Transverse colon (tissue), 4 donors: ENCODE measurements around the gene DENND6B. TPM values are rescaled to one million over a fixed set of nuclear protein-coding genes. Genes with fewer than 3 reads are reported as not detected.

Source experiments
- DNase-seq: peaks from one replicate; pipeline ENCODE4 v3.0.0-alpha.2; 2019
- H3K27ac ChIP-seq, 4 donors: fragments of 200-600 bp; sonication (generic); 2 replicates each; pipeline ENCODE4 v1.5.1; 2016 to 2018; ENCODE audit warnings: inconsistent platforms in 4 of 4
- H3K27me3 ChIP-seq: fragments of 200-600 bp; sonication (generic); 2 replicates; pipeline ENCODE4 v1.5.1; 2017; ENCODE audit warnings: inconsistent platforms
- H3K36me3 ChIP-seq, 4 donors: fragments of 200-600 bp; sonication (generic); 2 replicates each; pipeline ENCODE4 v1.5.1; 2017 to 2019; ENCODE audit warnings: inconsistent platforms in 4 of 4
- H3K4me1 ChIP-seq, 4 donors: fragments of 200-600 bp; sonication (generic); 2 replicates each; pipeline ENCODE4 v1.5.1; 2017 to 2020; ENCODE audit warnings: inconsistent platforms in 4 of 4
- H3K4me3 ChIP-seq, 4 donors: fragments of 200-600 bp; sonication (generic); 1 replicate in 1 of 4; 2 replicates in 3 of 4; pipeline versions ENCODE4 v1.5.1 to v1.6.1; 2017 to 2019; ENCODE audit warnings: inconsistent platforms in 4 of 4
- H3K9me3 ChIP-seq, 2 donors: fragments of 200-600 bp; sonication (generic); 2 replicates each; pipeline ENCODE4 v1.5.1; 2017 to 2019; ENCODE audit warnings: inconsistent platforms in 2 of 2
- CTCF ChIP-seq, 5 experiments: fragments of 200-600 bp in 3 of 5; fragments of 450-650 bp in 2 of 5; sonication (generic) in 3 of 5; IDR thresholded peaks; 1 replicate in 2 of 5; 2 replicates in 3 of 5; pipeline ENCODE4 v1.5.1; 2016 to 2017; ENCODE audit warnings: antibody characterized with exemption in 5 of 5, inconsistent platforms in 3 of 5, mild to moderate bottlenecking in 2 of 5, moderate library complexity in 1 of 5
- EP300 ChIP-seq: sonication (generic); formaldehyde crosslinking; IDR thresholded peaks from one replicate; pipeline ENCODE4 v1.6.1; 2017; ENCODE audit warnings: antibody characterized with exemption, low read depth
- POLR2A ChIP-seq: fragments of 450-650 bp; IDR thresholded peaks from one replicate; pipeline ENCODE4 v1.6.1; 2016; ENCODE audit warnings: antibody characterized with exemption, mild to moderate bottlenecking, moderate library complexity
- POLR2AphosphoS5 ChIP-seq, 3 donors: sonication (generic); formaldehyde crosslinking; IDR thresholded peaks; one replicate each; pipeline ENCODE4 v1.6.1; 2016; ENCODE audit warnings: antibody characterized with exemption in 3 of 3
- WGBS, 2 donors: methylation state at CpG; one replicate each; pipeline ENCODE4 v1.1.5; 2018; ENCODE audit warnings: low coverage in 1 of 2; 5-methylcytosine and 5-hydroxymethylcytosine counted together
- in situ Hi-C, 4 donors: fragments of 200-750 bp; cut with MboI; loops; one replicate each; pipeline versions ENCODE4 v1.15.0 to v1.15.1; 2017; ENCODE audit warnings: low sequenced_read_pairs in 3 of 4, low pct_ligation_motif_present in 1 of 4, low pct_unique_long_range_greater_than_20kb in 1 of 4
- intact Hi-C: fragments of 100-400 bp; cut with DNase I; formaldehyde crosslinking; loops from one replicate; pipeline ENCODE4 v1.15.1; 2023; ENCODE audit warnings: low total_unique reads
- total RNA-seq, 4 donors: library from RNA; depleted of rRNA; stranded (reverse); fragments of >200 nt; gene quantifications; one replicate each; pipeline ENCODE4 v1.1.0, GENCODE V29; 2016

DENND6B gene
- total RNA-seq, 4 donors from 2014 or later, result 3.2 to 22.7 (median 8.3) TPM

GRCh38 chr22:50303848-50304527 is 22.8 kb downstream of the DENND6B start:
- 21% methylated on average over 11 of the region's 11 CpGs; no CpG with 5 or more reads in 1 of the 2 donors for WGBS, 2 donors
- TF ChIP-seq POLR2A, result no peak
- peak in 1 of 5 experiments; percentile 22 for TF ChIP-seq CTCF (IDR thresholded peaks at IDR 0.05)
- TF ChIP-seq POLR2AphosphoS5 (IDR thresholded peaks at IDR 0.05), result no peak
- no peak for TF ChIP-seq EP300
- Histone ChIP-seq H3K9me3 (no peaks in the 10 kb centered on the region), H3K27me3 (no peaks in the 10 kb centered on the region), H3K36me3 (no peaks in the 10 kb centered on the region), H3K4me1 (peaks cover 64 to 92% (median 83%) of the 10 kb centered on the region in 4 donors), H3K4me3 (peak overlapping the region in 1 of 4 donors; percentile 97), H3K27ac (peak overlapping the region; percentile 92 to 97 (median 94))
- in situ Hi-C loops, result no loop called here
- intact Hi-C loops, result no loop called here
- DNase-seq, result peak; percentile 72

- Histone ChIP-seq H3K36me3 (no peaks in the 10 kb centered on the region), H3K27ac (peak overlapping the region; percentile 92 to 97 (median 94)), H3K27me3 (no peaks in the 10 kb centered on the region), H3K4me3 (peak overlapping the region in 1 of 4 donors; percentile 8), H3K9me3 (no peaks in the 10 kb centered on the region), H3K4me1 (peaks cover 69 to 92% (median 83%) of the 10 kb centered on the region in 4 donors)
- 49% methylated on average over 7 of the region's 7 CpGs; no CpG with 5 or more reads in 1 of the 2 donors for WGBS, 2 donors
- intact Hi-C loops, result no loop called here
- TF ChIP-seq CTCF (IDR thresholded peaks at IDR 0.05), result no peak
- TF ChIP-seq POLR2A, result no peak
- no peak for TF ChIP-seq POLR2AphosphoS5 (IDR thresholded peaks at IDR 0.05)
- no peak for TF ChIP-seq EP300
- DNase-seq, result no peak
- in situ Hi-C loops, result no loop called here
These were observed 23.3 kb downstream of the DENND6B start for GRCh38 chr22:50303515-50303847.

- Histone ChIP-seq H3K4me1 (peaks cover 75 to 93% (median 85%) of the 10 kb centered on the region in 4 donors), H3K27ac (peak overlapping the region; percentile 92 to 97 (median 94)), H3K36me3 (no peaks in the 10 kb centered on the region), H3K4me3 (no peak overlapping the region), H3K27me3 (no peaks in the 10 kb centered on the region), H3K9me3 (no peaks in the 10 kb centered on the region)
- WGBS, 2 donors, result 67 to 89% methylated on average over 1 to 3 of the region's 5 CpGs
- intact Hi-C loops, result no loop called here
- TF ChIP-seq POLR2AphosphoS5 (IDR thresholded peaks at IDR 0.05), result no peak
- no peak for TF ChIP-seq EP300
- no peak for TF ChIP-seq POLR2A
- TF ChIP-seq CTCF (IDR thresholded peaks at IDR 0.05), result no peak
- no peak for DNase-seq
- in situ Hi-C loops, result no loop called here
These were observed 24.2 kb downstream of the DENND6B start for GRCh38 chr22:50302564-50302963.

GRCh38 chr22:50302041-50302541 is 24.7 kb downstream of the DENND6B start:
- no peaks in the 10 kb centered on the region for H3K36me3 ChIP-seq
- DNase-seq, result peak; percentile 65
- no peaks in the 10 kb centered on the region for H3K27me3 ChIP-seq
- in situ Hi-C loops (no loop called here), intact Hi-C loops (no loop called here)
- peak overlapping the region; percentile 92 to 97 (median 94) for H3K27ac ChIP-seq
- no peak overlapping the region for H3K4me3 ChIP-seq
- H3K4me1 ChIP-seq, result peaks cover 79 to 98% (median 89%) of the 10 kb centered on the region in 4 donors
- H3K9me3 ChIP-seq, result no peaks in the 10 kb centered on the region
- TF ChIP-seq POLR2A (no peak), CTCF (IDR thresholded peaks at IDR 0.05) (no peak), POLR2AphosphoS5 (IDR thresholded peaks at IDR 0.05) (no peak), EP300 (no peak)
- 29% methylated on average over 9 of the region's 9 CpGs; no CpG with 5 or more reads in 1 of the 2 donors for WGBS, 2 donors
